Prostate gland (tissue), 2 donors: ENCODE results near the gene TSPO.

Source experiments
- POLR2A ChIP-seq: fragments of 450-650 bp; IDR thresholded peaks from one replicate; pipeline ENCODE4 v1.6.1; 2016; ENCODE audit warnings: antibody characterized with exemption, mild to moderate bottlenecking
- TF ChIP-seq, protein P1 (sequence below), 4 experiments: fragments of 200-600 bp in 2 of 4; fragments of 450-650 bp in 2 of 4; sonication (generic) in 2 of 4; IDR thresholded peaks; 1 replicate in 3 of 4; 2 replicates in 1 of 4; pipeline ENCODE4 v1.5.1; 2016 to 2019; ENCODE audit warnings: antibody characterized with exemption in 4 of 4, mild to moderate bottlenecking in 2 of 4, moderate library complexity in 2 of 4

DNA sequence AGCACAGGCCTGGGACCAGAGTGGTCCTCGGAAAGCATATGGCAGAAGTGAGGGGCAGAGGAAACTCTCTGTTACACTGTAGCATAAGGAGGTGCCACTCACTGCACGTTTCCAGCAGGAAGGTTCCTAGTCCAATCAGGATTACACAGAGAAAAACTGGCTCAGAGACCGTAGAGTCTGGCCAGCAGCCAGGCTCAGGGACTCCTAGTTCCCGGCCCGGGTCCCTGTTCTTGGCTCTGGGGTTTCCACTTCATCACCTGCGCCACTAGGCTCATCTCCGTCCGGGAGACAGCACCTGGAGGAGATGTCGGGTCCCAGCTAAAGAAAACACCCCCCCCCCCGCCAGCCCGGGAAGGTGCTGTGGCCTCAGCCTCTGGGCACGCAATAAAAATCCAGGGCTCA is 34.5 kb downstream of the TSPO start:
- TF ChIP-seq, protein P1, sequence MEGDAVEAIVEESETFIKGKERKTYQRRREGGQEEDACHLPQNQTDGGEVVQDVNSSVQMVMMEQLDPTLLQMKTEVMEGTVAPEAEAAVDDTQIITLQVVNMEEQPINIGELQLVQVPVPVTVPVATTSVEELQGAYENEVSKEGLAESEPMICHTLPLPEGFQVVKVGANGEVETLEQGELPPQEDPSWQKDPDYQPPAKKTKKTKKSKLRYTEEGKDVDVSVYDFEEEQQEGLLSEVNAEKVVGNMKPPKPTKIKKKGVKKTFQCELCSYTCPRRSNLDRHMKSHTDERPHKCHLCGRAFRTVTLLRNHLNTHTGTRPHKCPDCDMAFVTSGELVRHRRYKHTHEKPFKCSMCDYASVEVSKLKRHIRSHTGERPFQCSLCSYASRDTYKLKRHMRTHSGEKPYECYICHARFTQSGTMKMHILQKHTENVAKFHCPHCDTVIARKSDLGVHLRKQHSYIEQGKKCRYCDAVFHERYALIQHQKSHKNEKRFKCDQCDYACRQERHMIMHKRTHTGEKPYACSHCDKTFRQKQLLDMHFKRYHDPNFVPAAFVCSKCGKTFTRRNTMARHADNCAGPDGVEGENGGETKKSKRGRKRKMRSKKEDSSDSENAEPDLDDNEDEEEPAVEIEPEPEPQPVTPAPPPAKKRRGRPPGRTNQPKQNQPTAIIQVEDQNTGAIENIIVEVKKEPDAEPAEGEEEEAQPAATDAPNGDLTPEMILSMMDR (IDR thresholded peaks at IDR 0.05): no peak
- no peak for TF ChIP-seq POLR2A
